SJSA1 (cell line): ENCODE data around the gene LZTFL1. TPM values are rescaled to one million over a fixed set of nuclear protein-coding genes. Genes with fewer than 3 reads are reported as not detected.
A peak's percentile ranks its signal among the peaks of the same experiment; 100 is the strongest.

Experiments
- DNase-seq, 2 experiments: peaks; one replicate each; pipeline ENCODE4 v3.0.0-alpha.2; 2015 to 2020; ENCODE audit warnings: low spot score in 2 of 2, low read depth in 1 of 2
- H3K27ac ChIP-seq: fragments of 250-450 bp; sonication (Bioruptor Pico); 2 replicates; pipeline ENCODE4 v1.5.1; 2020; ENCODE audit warnings: mild to moderate bottlenecking, moderate library complexity
- H3K27me3 ChIP-seq: fragments of 250-450 bp; sonication (Bioruptor Pico); replicated peaks from 2 replicates; pipeline ENCODE4 v1.5.1; 2020; ENCODE audit warnings: mild to moderate bottlenecking, moderate library complexity
- H3K36me3 ChIP-seq: fragments of 250-450 bp; sonication (Bioruptor Pico); 2 replicates; pipeline ENCODE4 v1.5.1; 2020; ENCODE audit warnings: mild to moderate bottlenecking
- H3K4me1 ChIP-seq: fragments of 250-450 bp; sonication (Bioruptor Pico); replicated peaks from 2 replicates; pipeline ENCODE4 v1.6.1; 2021; ENCODE audit warnings: mild to moderate bottlenecking
- H3K4me3 ChIP-seq: fragments of 250-450 bp; sonication (Bioruptor Pico); 2 replicates; pipeline ENCODE4 v1.5.1; 2020; ENCODE audit warnings: mild to moderate bottlenecking
- H3K9me3 ChIP-seq: fragments of 250-450 bp; sonication (Bioruptor Pico); replicated peaks from 2 replicates; pipeline ENCODE4 v1.5.1; 2020; ENCODE audit warnings: mild to moderate bottlenecking
- total RNA-seq: library from RNA; depleted of rRNA; stranded (reverse); fragments of >200 nt; shearing (Covaris generic); gene quantifications from 2 replicates; pipeline ENCODE4 v1.2.3, GENCODE V29; 2014

The LZTFL1 gene
- total RNA-seq, 1 experiment from 2014 or later: 8.2 TPM

- Histone ChIP-seq H3K27ac (no peak overlapping the region), H3K27me3 (no peaks in the 10 kb centered on the region), H3K4me1 (no peaks in the 10 kb centered on the region), H3K36me3 (no peaks in the 10 kb centered on the region), H3K4me3 (no peak overlapping the region), H3K9me3 (no peaks in the 10 kb centered on the region)
- DNase-seq: no peak
Observed at GRCh38 chr3:45852828-45853227, 10.9 kb upstream of the LZTFL1 start.

DNA sequence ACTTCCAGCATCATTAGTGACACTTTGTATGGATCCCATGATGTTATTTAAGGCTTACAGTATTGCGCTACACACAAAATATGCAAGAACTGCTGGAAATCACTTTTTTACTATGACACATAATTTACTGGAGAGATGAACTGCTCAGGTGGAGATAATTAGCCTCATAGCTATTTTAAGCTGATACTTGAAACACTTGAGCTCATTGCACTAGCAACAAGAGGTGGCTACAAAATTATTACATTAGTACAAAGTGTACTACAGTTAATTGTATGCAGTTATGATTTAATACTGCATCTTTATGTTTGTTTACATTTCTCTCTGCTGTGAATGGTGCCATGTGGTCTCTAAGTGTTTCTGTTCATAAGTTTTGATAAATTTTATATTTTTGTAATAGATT is 6.5 kb upstream of the LZTFL1 start:
- Histone ChIP-seq H3K4me3 (no peak overlapping the region), H3K9me3 (no peaks in the 10 kb centered on the region), H3K36me3 (no peaks in the 10 kb centered on the region), H3K27me3 (no peaks in the 10 kb centered on the region), H3K27ac (no peak overlapping the region), H3K4me1 (no peaks in the 10 kb centered on the region)
- DNase-seq: no peak

DNA sequence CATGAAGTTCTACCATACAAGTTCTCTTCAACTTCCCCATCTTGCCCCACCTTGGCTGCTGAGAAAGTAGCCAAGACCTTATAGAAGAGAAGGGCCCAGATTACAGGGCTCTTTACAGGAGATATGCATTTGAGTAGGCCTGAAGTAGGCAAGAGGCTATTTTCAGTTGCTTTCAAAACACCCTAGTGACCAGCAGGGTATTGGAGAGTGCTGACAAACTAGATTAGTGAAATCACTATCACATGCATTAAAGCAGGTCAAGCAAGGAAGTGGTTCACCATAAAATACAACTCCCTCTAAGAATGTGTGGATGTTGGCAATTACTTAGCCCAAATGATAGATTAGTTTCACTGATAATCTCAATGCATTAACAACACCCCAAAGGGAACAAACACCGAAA is 2.7 kb upstream of the LZTFL1 start:
- Histone ChIP-seq H3K27ac (no peak overlapping the region), H3K4me1 (peaks cover 9% of the 10 kb centered on the region), H3K4me3 (no peak overlapping the region), H3K9me3 (no peaks in the 10 kb centered on the region), H3K36me3 (no peaks in the 10 kb centered on the region), H3K27me3 (no peaks in the 10 kb centered on the region)
- DNase-seq: no peak

DNA sequence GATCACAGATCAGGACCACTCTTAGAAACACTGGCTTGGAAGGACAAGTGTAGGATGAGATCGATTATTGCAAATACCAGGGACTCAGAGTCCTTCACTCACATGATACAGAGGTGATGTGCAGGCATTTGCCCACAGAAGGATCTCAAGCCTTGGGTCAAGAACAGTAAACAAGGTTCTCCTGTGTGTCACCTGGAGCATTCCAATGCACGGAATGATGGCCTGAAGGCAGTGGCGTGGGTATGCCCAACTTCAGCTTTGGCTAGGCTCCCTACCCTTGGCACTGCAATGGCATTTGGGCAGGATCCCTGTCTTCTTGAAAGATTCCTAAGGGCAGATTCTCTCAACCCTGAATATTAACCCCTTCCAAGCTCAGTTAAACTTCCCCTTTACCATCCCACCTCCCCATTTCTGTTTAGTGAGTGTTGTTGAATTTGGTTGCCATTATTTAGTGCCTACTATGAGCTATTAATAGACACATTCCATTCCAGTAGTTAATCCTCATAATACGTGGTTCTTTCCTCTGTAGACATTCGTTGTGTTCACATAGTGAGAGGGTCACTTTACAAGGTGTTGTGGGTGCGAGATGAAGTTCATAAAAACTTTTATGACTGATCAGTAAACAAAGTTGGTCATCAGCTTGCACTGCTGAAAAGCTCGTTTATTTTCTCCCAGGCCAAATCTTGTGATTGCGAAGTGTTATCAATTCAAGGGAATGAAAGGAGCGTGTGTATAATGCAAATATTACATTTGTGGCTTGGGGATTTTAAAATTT is 1.1 kb upstream of the LZTFL1 start:
- Histone ChIP-seq H3K9me3 (no peaks in the 10 kb centered on the region), H3K27ac (no peak overlapping the region), H3K27me3 (no peaks in the 10 kb centered on the region), H3K36me3 (no peaks in the 10 kb centered on the region), H3K4me1 (peaks cover 9% of the 10 kb centered on the region), H3K4me3 (no peak overlapping the region)
- no peak for DNase-seq

- Histone ChIP-seq H3K36me3 (no peaks in the 10 kb centered on the region), H3K4me3 (peak overlapping the region; percentile 72), H3K27ac (peak overlapping the region; percentile 79), H3K9me3 (no peaks in the 10 kb centered on the region), H3K27me3 (no peaks in the 10 kb centered on the region), H3K4me1 (peaks cover 9% of the 10 kb centered on the region)
- peak in 1 of 2 experiments; percentile 25 for DNase-seq
Observed at GRCh38 chr3:45841420-45841756, 531 bp downstream of the LZTFL1 start.

- no peak overlapping the region for H3K27ac ChIP-seq
- H3K9me3 ChIP-seq: no peaks in the 10 kb centered on the region
- H3K4me3 ChIP-seq: no peak overlapping the region
- peaks cover 9% of the 10 kb centered on the region for H3K4me1 ChIP-seq
- no peaks in the 10 kb centered on the region for H3K36me3 ChIP-seq
- H3K27me3 ChIP-seq: no peaks in the 10 kb centered on the region
- no peak for DNase-seq
Observed at GRCh38 chr3:45838466-45838865, 3.5 kb downstream of the LZTFL1 start.

DNA sequence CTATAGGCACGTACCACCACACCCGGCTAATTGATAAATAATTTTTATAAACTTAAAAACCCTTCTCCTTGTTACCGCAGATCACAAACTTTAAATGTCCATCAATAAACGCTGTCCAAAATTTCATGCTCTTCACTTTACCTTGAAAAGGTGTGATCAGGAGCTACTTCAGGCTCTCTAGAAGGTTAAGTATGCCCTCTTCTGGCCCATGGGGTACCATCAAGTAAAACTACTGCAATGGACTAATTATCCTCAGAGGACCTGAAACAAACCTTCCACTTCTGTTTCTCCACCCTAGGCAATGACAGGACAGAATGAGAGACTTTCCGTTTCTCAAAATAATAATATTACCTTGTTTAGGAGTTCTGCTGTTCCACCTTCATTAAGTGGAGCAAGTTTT is 9.2 kb downstream of the LZTFL1 start:
- no peak overlapping the region for H3K4me3 ChIP-seq
- H3K27me3 ChIP-seq: no peaks in the 10 kb centered on the region
- H3K9me3 ChIP-seq: no peaks in the 10 kb centered on the region
- DNase-seq: peak in 1 of 2 experiments; percentile 3
- no peaks in the 10 kb centered on the region for H3K4me1 ChIP-seq
- H3K36me3 ChIP-seq: no peaks in the 10 kb centered on the region
- no peak overlapping the region for H3K27ac ChIP-seq

DNA sequence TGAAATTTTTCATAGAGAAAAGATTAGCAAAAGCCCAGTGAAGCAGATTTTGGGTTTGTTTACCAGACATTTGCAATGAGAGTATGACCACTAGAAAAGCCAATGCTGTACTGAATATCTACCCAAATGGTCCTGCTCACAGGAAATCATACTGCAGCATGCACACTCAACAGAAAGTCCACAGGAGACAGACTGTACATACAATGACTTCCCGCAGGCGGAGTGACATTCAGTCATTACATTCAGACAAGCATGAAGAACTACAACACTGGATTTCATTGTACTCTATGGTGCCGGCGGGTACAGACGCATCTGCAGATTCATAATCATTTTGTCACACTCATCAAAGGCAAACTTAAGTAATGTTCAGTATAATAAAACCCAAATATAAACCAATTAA is 11.8 kb downstream of the LZTFL1 start:
- Histone ChIP-seq H3K4me3 (no peak overlapping the region), H3K27ac (no peak overlapping the region), H3K36me3 (no peaks in the 10 kb centered on the region; the same call in 1 of the 2 replicates), H3K27me3 (no peaks in the 10 kb centered on the region), H3K9me3 (no peaks in the 10 kb centered on the region), H3K4me1 (no peaks in the 10 kb centered on the region)
- no peak for DNase-seq

- H3K36me3 ChIP-seq: no peaks in the 10 kb centered on the region; the same call in 1 of the 2 replicates
- DNase-seq: no peak
- no peak overlapping the region for H3K27ac ChIP-seq
- H3K4me1 ChIP-seq: no peaks in the 10 kb centered on the region
- H3K9me3 ChIP-seq: no peaks in the 10 kb centered on the region
- H3K27me3 ChIP-seq: no peaks in the 10 kb centered on the region
- H3K4me3 ChIP-seq: no peak overlapping the region
Observed at GRCh38 chr3:45826908-45827307, 15.0 kb downstream of the LZTFL1 start.

GRCh38 chr3:45826321-45826720 is 15.6 kb downstream of the LZTFL1 start:
- no peak overlapping the region for H3K27ac ChIP-seq
- H3K4me3 ChIP-seq: no peak overlapping the region
- H3K9me3 ChIP-seq: no peaks in the 10 kb centered on the region
- H3K36me3 ChIP-seq: no peaks in the 10 kb centered on the region; the same call in 1 of the 2 replicates
- H3K27me3 ChIP-seq: no peaks in the 10 kb centered on the region
- H3K4me1 ChIP-seq: no peaks in the 10 kb centered on the region
- DNase-seq: no peak

- no peak for DNase-seq
- Histone ChIP-seq H3K36me3 (no peaks in the 10 kb centered on the region), H3K27ac (no peak overlapping the region), H3K4me3 (no peak overlapping the region), H3K4me1 (peaks cover 21% of the 10 kb centered on the region), H3K27me3 (no peaks in the 10 kb centered on the region), H3K9me3 (no peaks in the 10 kb centered on the region)
Observed at GRCh38 chr3:45821127-45821526, 20.8 kb downstream of the LZTFL1 start.

DNA sequence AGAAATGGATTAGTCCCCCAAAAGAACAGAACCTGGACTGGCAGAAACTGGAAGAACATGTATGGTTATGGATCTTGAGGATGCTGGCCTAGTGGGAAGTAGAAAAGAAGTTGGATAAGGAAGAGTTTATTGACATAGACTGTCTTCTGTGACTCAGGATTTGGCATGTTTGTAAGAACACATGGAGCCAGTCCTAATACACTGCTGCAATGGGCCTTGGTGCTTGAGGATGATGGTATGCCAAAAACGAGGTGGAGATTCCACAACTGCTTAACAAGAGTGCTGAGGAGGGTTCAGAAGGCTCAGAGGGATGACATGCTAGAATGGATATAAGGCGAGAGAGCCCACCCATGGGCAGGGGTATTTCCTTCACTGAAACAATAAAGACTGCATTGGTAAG is 22.4 kb downstream of the LZTFL1 start:
- H3K27ac ChIP-seq: no peak overlapping the region
- H3K4me1 ChIP-seq: peaks cover 21% of the 10 kb centered on the region
- no peak for DNase-seq
- no peak overlapping the region for H3K4me3 ChIP-seq
- no peaks in the 10 kb centered on the region for H3K27me3 ChIP-seq
- no peaks in the 10 kb centered on the region for H3K36me3 ChIP-seq
- H3K9me3 ChIP-seq: no peaks in the 10 kb centered on the region

DNA sequence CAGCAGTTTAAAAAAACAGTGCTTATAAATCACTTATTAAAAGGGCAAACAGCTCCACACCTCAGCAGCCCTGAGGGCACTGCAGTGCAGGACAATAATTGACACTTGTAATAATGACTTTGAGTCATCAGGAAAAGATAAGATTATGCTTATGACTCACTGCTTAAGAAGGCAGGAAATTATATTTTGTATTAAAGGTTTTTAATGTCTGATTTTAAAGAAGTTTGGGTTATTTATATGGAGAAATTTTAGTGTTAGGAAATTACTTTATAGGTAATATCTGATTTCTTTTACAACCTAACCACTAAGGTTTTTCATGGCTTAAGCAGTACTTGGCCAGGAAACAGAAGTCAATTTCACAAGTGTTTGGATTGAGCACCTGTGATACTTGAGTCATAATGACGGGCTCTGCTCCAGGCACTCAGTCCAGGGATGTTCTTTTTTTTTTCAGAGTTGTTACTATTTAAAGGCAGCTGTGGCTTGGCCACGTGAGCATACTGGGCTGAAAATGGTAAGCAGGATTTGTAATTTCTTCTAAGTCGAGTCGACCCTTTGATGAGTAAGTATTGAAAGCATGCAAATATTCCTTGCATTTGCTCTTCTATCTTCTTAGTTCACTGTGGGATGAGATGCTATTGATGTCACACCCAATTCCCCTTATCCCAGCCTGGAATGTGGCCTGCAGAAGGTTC is 23.9 kb downstream of the LZTFL1 start:
- Histone ChIP-seq H3K27ac (no peak overlapping the region), H3K4me3 (no peak overlapping the region), H3K27me3 (no peaks in the 10 kb centered on the region), H3K36me3 (no peaks in the 10 kb centered on the region), H3K4me1 (peaks cover 21% of the 10 kb centered on the region), H3K9me3 (no peaks in the 10 kb centered on the region)
- peak in 1 of 2 experiments; percentile 72 for DNase-seq

DNA sequence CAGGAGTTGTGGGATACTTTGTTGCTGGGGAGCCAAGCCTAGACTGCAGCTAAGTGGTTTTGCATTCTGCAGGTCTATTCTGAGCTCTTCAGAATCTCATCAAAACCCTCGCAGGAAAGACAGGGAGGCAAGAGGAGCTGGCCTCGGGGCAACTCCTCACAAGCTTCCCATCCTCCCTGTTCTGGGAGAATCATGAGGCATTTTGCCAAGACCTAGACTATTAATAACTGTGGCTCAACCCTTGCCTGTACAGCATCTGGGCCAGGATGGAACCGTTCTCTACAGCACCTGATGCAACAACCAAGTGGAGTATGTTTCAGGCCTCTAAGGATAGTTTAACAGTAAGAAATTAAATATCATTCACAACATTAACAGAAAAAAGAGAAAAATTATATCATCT is 25.4 kb downstream of the LZTFL1 start:
- Histone ChIP-seq H3K27ac (no peak overlapping the region), H3K27me3 (no peaks in the 10 kb centered on the region), H3K9me3 (no peaks in the 10 kb centered on the region), H3K36me3 (no peaks in the 10 kb centered on the region), H3K4me3 (no peak overlapping the region), H3K4me1 (peaks cover 21% of the 10 kb centered on the region)
- DNase-seq: no peak
